AG20443 (cell line): Measurements from ENCODE around the gene MGAT3.
"Not testable (repeated sequence)": the region's sequence is repeated elsewhere in the genome, so short reads cannot be mapped to it uniquely, and the experiment has no call there.

Experiments
- DNase-seq: peaks from one replicate; pipeline ENCODE4 v3.0.0; 2012; ENCODE audit warnings: low spot score, mixed read lengths

MGAT3 gene

GRCh38 chr22:39456522-39457197 lies at the start of gene MGAT3:
MGAT3 (plus strand) TSS chr22:39457012; CDS start chr22:39487348, 30,336 bp downstream.
- DNase-seq, result no peak

- peak; percentile 37 for DNase-seq
Measured at GRCh38 chr22:39408173-39408572, 48.6 kb upstream of the MGAT3 start.

GRCh38 chr22:39408807-39409206 lies 48.0 kb upstream of the MGAT3 start:
- DNase-seq, result no peak

- no peak for DNase-seq
Measured at GRCh38 chr22:39409516-39410029, 47.2 kb upstream of the MGAT3 start.

GRCh38 chr22:39410264-39410663 lies 46.5 kb upstream of the MGAT3 start:
- no peak for DNase-seq

GRCh38 chr22:39411828-39412365 lies 44.9 kb upstream of the MGAT3 start:
- DNase-seq, result not testable (repeated sequence)

- DNase-seq, result not testable (repeated sequence)
Measured at GRCh38 chr22:39413204-39413603, 43.6 kb upstream of the MGAT3 start.

GRCh38 chr22:39414377-39414776 lies 42.4 kb upstream of the MGAT3 start:
- no peak for DNase-seq

GRCh38 chr22:39414886-39415285 lies 41.9 kb upstream of the MGAT3 start:
- DNase-seq, result no peak

GRCh38 chr22:39415506-39415905 lies 41.3 kb upstream of the MGAT3 start:
- DNase-seq, result no peak

GRCh38 chr22:39416319-39416718 lies 40.5 kb upstream of the MGAT3 start:
- DNase-seq, result no peak

- DNase-seq, result no peak
Measured at GRCh38 chr22:39417641-39418040, 39.2 kb upstream of the MGAT3 start.

GRCh38 chr22:39418696-39419095 lies 38.1 kb upstream of the MGAT3 start:
- no peak for DNase-seq

- no peak for DNase-seq
Measured at GRCh38 chr22:39419096-39419495, 37.7 kb upstream of the MGAT3 start.

GRCh38 chr22:39419911-39420310 lies 36.9 kb upstream of the MGAT3 start:
- DNase-seq, result no peak

- DNase-seq, result no peak
Measured at GRCh38 chr22:39421691-39422090, 35.1 kb upstream of the MGAT3 start.

- no peak for DNase-seq
Measured at GRCh38 chr22:39422101-39422500, 34.7 kb upstream of the MGAT3 start.

- no peak for DNase-seq
Measured at GRCh38 chr22:39422721-39423120, 34.1 kb upstream of the MGAT3 start.

GRCh38 chr22:39423976-39424375 lies 32.8 kb upstream of the MGAT3 start:
- DNase-seq, result no peak

GRCh38 chr22:39426380-39427043 lies 30.3 kb upstream of the MGAT3 start:
- no peak for DNase-seq

GRCh38 chr22:39427751-39428596 lies 28.8 kb upstream of the MGAT3 start:
- no peak for DNase-seq

GRCh38 chr22:39428597-39429071 lies 28.2 kb upstream of the MGAT3 start:
- DNase-seq, result no peak
